ENCODE measurements around the gene ROCK2.
"Not testable (repeated sequence)": the region's sequence is repeated elsewhere in the genome, so short reads cannot be mapped to it uniquely, and the experiment has no call there.

The ROCK2 gene

GRCh38 chr2:11339508-11340083 lies 4.8 kb downstream of the ROCK2 start:
- DNase-seq, result no peak

DNA sequence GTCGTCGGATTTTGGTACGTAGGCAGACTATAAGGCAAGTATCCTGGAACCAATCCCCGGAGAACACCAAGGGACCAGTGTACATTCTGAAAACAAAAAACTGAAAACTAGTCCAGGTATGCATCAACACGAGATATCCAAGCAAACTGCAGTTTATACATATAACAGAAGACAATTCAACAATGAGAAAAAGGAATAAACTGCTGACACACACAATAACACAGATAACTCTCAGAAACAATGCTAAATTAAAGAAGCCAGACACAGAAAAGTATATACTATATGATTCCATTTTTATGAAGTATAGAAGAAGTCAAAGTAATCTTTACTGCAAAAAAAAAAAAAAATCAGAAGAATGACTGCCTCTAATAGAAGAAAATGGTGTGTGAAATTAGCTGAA lies 5.9 kb downstream of the ROCK2 start:
- no peak for DNase-seq

DNA sequence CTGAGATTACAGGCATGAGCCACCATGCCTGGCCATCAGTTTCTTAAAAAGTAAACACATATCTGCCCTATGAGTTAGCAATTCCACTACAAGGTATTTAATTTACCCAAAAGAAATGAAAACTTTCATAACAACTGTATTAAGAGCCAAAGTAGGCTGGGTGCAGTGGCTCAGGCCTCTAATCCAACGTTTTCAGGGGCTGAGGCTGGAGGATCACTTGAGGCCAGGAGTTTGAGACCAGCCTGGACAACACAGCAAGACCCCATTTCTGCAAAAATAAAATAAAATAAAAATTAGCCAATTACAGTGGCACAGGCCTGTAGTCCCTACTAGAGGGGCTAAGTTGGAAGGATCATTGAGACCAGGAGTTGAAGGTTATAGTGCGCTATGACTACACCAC lies 6.5 kb downstream of the ROCK2 start:
- no peak for DNase-seq

- no peak for DNase-seq
Measured at GRCh38 chr2:11336189-11336588, 8.2 kb downstream of the ROCK2 start.

DNA sequence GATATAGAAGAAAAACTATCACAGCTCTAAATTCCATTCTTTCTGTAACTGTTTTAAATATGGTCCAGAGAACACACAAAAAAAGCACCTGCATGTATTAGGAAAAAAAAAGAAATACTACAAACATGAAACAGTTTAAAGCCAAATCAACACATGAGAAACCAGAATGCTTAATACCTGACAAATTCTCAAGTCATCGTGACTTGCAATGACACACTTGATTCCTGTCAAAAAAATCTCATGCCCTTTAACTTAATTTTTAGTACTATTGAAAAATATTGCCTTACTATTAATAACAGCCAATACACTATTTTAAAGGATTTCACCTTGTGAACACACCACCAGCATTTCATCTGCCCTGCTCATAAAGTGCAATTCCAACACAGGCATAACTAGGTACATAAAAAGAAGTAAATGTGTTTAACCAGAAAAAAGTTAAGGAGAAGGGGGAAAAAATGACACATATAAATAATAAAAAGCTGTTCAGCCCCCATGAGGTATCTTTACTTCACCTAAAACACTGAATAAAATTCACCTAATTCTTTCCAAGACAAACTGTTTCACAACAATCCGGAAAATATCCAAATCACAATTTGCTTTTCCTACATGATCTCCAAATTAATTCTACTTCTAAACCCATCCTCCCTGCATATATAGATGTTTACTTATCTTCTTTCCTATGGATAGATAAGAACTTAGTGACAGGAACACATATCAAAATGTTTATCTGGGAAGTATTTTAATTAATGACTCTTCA lies 10.8 kb downstream of the ROCK2 start:
- DNase-seq, result no peak

DNA sequence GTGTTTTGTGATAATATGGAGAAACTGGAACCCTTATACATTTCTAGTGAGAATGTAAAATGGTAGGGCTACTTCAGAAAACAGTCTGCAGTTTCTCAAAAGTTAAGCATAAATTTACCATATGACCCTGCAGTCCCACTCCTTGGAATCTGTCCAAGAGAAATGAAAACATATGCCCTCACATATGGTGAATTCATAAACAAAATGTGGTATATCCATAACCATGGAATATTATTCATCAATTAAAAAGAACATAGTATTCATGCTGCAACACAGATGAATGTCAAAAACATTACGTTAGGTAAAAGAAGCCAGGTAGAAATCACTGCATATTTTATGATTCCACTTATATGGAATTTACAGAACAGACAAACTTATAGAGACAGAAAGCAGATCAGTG lies 11.8 kb downstream of the ROCK2 start:
- no peak for DNase-seq

- no peak for DNase-seq
Measured at GRCh38 chr2:11330457-11331142, 13.8 kb downstream of the ROCK2 start.

- DNase-seq, result no peak
Measured at GRCh38 chr2:11329776-11330175, 14.7 kb downstream of the ROCK2 start.

DNA sequence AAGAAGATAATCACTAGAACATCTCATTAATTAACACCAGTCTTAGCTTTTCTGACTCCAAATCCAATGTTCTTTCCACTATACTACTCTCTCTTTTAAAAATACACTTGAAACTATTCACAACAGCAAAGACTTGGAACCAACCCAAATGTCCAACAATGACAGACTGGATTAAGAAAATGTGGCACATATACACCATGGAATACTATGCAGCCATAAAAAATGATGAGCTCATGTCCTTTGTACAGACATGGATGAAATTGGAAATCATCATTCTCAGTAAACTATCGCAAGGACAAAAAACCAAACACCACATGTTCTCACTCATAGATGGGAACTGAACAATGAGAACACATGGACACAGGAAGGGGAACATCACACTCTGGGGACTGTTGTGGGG lies 15.9 kb downstream of the ROCK2 start:
- not testable (repeated sequence) for DNase-seq

DNA sequence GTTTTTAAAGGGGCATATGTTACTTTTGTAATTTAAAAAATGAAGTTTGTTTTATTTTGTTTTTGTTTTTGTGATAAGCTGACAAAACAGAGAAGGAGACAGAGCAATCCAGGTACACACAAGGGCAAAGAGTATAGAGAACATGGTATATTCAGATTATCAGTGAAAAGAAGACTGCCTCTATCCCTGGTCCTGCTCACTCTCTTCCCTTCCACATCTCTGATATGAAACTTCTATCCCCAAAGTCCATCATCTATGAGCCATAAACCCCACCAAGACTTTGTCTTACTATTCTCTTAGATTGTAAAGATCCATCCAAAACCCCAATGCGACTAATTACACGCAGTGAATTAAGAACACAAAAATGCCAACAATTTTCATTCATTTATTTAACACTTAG lies 16.6 kb downstream of the ROCK2 start:
- DNase-seq, result no peak

DNA sequence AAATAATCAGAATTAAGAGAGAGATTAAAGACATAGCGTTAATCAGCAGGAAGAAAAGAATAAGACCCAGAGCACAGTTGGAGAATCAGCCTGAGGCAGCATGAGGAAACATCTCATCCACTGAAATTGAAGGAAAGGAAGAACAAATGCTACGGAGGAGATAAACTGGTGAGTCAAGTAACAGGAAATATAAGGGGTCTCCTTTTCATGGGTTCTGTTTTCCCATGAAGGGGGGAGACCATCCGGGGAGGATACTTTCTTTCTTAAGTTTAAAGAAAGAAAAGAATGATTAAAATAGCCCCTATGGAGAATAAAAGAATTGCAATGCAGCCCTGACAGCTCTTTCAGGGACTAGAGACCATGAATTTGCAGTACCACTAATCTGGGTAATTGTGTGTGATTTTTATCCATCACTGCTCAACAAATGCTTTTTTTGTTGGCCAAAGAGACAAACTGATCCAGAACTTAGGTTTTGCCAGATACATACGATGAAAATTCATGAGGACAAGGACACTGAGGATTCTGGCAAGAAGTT lies 17.7 kb downstream of the ROCK2 start:
- DNase-seq, result no peak

DNA sequence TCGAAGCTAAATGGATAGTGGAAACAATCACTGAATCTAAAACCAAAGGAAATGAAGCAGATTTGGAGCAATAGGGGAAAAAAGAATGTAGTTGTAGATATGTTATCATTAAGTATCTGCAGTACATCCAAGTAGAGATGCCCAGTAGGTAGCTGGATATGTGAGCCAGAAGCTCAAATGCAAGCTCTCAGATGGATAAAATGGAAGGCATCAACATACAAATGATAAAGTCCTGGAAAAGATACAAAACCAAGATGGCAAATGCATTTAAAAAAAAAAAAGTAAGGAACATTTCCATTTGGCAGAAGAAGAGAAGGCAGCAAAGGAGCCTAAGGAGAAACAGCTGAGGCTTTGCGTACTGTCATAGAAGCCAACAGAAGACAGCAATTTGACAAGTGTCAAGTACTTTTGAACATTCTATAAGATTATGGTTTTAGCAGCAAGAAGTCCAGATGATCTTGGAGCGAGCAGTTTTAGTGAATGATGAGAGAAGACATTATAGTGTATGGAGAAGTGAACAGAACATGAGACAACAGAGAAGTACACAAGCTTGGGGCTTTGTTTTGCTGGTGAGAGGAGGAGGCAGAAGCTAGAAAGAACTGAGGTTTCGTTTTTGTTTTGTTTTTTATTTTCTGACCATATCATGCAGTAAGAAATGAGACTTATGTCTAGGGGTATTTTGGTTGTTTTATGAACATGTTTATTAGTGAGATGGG lies 18.3 kb downstream of the ROCK2 start:
- DNase-seq, result no peak

- DNase-seq, result no peak
Measured at GRCh38 chr2:11321847-11322246, 22.6 kb downstream of the ROCK2 start.

DNA sequence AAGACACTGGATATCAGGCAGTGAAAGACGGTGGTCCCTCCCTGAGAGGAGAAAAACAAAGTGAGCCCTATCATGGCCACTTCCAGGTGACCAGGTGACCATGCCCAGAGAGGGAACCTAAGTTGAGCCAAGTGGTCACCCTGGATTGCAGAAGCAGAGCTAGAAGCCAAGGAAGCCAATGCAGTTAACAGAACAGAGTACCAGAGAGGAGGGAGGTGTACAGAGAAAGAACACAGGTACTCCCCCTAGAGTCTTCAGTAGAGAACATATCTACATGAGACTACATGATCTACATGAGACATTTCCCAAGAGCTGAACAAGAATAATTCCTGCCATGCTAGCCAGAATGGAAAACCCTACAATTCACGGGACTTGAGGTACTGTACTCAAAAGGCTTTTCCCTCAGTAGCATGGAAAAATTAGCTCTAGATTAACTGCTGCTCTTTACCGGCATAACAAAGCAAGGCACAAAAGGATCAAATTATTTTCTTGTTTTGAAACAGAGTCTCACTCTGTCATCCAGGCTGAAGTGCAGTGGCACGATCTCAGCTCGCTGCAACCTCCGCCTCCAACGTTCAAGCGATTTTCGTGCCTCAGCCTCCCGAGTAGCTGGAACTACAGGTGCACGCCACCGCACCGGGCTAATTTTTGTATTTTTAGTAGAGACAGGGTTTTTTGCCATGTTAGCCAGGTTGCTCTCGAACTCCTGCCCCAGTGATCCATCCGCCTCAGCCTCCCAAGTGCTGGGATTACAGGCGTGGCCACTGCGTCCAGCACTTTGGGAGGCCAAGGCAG lies 23.5 kb downstream of the ROCK2 start:
- no peak for DNase-seq

DNA sequence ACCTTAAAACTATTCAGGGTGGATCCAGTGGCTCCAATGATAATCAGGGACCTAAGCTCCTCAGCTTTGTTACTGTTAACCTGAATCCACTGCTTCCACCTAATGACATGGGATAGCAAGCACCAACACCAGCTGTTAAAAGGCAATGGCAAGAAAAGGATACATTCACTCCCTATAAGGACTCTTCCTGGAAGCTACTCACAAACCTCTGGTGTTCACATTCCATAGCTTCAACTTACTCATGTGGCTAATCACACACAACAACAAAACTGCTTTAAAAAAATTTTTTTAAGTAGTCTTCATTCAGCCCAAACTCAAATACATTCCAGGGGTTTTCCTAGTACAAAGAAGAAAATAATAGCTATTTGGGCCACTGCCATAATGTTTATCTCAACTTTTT lies 24.5 kb downstream of the ROCK2 start:
- no peak for DNase-seq

DNA sequence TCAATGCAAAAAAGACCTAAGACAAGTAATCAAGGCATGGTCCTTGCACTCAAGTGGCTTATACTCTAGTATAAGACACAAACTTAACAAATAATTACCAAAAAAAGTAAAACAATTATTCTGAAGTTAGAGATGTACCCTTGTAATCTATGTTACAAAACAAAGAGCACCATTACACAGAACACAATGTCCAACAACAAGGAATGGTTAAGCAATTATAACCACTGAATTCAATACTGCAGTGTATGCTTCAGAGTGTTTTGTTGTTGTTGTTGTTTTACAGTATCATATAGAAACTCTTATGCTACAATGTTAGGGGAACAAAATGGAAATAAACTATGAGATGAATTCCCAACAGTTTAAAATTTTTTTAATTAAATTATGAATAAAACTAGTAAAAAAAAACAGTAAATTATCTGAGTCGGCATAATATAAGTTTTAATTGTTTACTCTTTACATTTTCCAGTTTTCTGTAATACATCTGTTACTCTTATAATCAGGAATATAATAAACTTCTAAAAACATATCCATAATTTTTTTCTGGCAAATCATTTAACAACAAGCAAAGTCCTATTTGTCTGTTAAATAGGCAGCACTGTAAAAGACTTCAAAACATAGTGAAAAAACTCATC lies 29.2 kb downstream of the ROCK2 start:
- no peak for DNase-seq

GRCh38 chr2:11314487-11314886 lies 29.9 kb downstream of the ROCK2 start:
- no peak for DNase-seq

DNA sequence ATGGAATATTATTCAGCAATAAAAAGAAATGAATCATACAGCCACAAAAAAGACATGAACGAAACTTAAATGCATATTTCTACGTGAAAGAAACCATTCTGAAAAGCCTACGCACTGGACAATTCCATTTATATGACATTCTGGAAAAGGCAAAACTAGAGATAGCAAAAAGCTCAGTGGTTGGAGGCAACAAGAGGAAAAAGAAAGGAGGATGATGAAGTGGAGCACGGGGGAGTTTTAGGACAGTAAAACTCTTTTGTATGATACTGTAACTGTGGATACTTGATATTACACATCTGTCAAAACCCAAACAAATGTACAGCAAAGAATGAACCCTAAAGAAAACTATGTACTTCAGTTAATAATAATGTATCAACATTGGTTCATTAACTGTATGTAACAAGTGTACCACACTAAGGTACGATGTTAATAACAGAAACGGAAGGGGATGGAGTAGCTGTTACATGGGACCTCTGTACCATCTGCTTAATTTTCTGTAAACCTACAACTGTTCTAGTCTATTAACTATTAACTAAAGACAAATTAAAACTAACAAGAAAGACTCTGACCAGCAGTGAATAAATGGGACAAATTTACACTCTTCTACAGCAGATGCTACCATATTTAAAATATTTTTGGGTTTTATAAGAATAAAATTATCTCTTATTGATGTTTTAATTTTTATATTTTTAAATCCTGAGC lies 31.5 kb downstream of the ROCK2 start:
- DNase-seq, result no peak

DNA sequence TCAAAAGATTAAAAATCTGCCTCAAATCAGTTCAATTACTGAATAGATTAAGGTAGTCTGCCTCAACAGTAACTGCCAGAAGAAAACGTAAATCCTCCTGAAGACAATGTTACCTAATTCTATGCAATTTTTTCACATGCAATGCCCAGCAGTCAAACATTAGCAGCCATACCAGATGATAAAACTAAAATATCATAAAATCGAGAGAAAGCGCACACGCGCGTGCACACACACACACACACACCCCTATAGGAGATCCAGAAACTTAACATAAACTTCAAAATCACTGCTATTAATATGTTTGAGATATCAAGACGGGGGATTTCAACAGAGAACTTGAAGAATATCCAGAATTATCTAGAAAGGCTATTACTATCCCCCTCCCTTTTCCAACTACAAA lies 32.9 kb downstream of the ROCK2 start:
- DNase-seq, result no peak

DNA sequence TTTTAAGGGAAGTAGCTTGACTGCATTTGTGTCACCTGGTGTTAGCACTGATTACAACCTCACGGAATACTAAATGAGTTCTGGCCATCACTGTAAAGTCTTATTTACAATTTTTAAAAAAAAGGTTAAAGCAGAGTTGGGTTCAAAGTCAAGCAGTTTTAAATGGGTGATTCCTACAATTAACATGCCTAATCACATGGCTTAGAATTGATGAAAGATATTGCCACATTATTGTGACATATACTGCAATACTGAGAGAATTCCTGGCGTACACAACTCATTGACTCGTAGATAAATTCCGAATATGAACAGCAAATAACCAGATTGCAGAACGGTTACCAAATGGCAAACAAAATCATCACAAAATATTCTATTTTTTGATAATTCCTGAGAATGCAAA lies 34.2 kb downstream of the ROCK2 start:
- DNase-seq, result no peak

DNA sequence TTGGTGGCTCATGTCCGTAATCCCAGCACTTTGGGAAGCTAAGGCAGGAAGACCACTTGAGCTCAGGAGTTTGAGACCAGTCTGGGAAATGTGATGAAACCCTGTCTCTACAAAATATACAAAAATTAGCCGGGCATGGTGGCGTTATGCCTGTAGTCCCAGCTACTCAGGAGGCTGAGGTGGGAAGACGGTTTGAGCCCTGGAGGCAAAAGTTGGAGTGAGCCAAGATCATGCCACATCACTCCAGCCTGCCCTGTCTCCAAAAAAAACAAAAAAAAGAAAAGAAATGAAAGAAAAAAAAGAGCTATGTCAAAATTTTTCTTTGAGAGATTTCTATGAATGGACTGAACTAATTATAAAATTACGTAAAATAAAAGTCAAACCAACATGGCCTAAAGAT lies 34.7 kb downstream of the ROCK2 start:
- no peak for DNase-seq

Data from stimulated activated naive CD4-positive, alpha-beta T cell (primary cell).